ENCODE measurements around the gene PKMYT1.

GRCh38 chr16:2923481-2923880, 56.8 kb downstream of the PKMYT1 start:
- TF ChIP-seq CTCF (IDR thresholded peaks at IDR 0.05) = no peak
- TF ChIP-seq POLR2A (IDR thresholded peaks at IDR 0.05) = no peak
- no peak for TF ChIP-seq POLR2AphosphoS5 (IDR thresholded peaks at IDR 0.05)
- TF ChIP-seq EP300 (IDR thresholded peaks at IDR 0.05) = no peak

Measured in gastroesophageal sphincter (tissue), 3 donors.